HFF-Myc (cell line): ENCODE results near the gene C12orf75.
"Not testable (repeated sequence)": the region's sequence is repeated elsewhere in the genome, so short reads cannot be mapped to it uniquely, and the experiment has no call there.

Experiments used
- DNase-seq: peaks from one replicate; pipeline ENCODE4 v3.0.0-alpha.2; 2011; ENCODE audit warnings: low read depth; ENCODE audit errors: extremely low read depth
- H3K4me3 ChIP-seq: replicated peaks from 2 replicates; pipeline ENCODE4 v1.5.1; 2011; ENCODE audit warnings: low read depth, mild to moderate bottlenecking, control low read depth, low read length
- TF ChIP-seq, protein P1 (sequence below): IDR thresholded peaks from 2 replicates; pipeline ENCODE4 v1.5.1; 2012; ENCODE audit warnings: mild to moderate bottlenecking, low read depth, low read length, control low read depth; ENCODE audit errors: missing control alignments

Gene C12orf75

DNA sequence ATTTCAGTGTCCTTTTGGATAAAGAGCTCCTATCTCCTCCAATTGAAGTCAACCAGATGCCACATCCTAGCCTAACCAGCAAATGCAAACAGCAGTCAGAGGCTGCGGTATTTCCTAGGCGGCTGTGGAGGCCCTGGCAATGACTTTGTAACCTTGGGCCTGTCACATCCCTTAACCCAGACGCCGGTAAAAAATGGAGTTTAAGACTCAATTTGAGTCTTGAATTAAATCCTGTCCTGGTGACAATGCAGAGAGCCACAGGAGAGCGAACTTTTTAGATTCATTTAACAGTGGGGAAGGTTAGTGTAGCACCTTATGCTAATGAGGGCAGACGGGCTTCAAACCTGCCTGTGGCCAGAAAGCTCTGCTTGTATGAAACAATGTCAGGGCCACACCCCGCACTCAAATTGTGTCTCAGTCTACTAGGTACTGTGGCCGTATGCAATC is 1.3 kb downstream of the C12orf75 start:
- peak overlapping the region; percentile 81 for H3K4me3 ChIP-seq
- TF ChIP-seq, protein P1, sequence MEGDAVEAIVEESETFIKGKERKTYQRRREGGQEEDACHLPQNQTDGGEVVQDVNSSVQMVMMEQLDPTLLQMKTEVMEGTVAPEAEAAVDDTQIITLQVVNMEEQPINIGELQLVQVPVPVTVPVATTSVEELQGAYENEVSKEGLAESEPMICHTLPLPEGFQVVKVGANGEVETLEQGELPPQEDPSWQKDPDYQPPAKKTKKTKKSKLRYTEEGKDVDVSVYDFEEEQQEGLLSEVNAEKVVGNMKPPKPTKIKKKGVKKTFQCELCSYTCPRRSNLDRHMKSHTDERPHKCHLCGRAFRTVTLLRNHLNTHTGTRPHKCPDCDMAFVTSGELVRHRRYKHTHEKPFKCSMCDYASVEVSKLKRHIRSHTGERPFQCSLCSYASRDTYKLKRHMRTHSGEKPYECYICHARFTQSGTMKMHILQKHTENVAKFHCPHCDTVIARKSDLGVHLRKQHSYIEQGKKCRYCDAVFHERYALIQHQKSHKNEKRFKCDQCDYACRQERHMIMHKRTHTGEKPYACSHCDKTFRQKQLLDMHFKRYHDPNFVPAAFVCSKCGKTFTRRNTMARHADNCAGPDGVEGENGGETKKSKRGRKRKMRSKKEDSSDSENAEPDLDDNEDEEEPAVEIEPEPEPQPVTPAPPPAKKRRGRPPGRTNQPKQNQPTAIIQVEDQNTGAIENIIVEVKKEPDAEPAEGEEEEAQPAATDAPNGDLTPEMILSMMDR, result no peak
- DNase-seq, result no peak

DNA sequence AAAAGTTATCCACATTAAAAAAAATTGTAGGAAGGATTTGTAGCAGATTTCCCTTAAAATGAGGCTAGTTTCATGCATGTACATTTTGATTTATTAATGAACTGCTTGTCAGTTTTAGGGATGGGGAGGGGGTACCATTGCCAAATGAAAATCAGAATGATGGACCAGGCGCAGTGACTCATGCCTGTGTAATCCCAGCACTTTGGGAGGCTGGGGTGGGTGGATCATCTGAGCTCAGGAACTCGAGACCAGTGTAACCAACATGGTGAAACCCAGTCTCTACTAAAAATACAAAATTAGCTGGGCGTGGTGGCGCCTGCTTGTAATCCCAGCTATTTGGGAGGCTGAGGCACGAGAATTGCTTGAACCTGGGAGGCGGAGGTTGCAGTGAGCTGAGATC is 1.8 kb downstream of the C12orf75 start:
- H3K4me3 ChIP-seq, result peak overlapping the region; percentile 81
- DNase-seq, result not testable (repeated sequence)

DNA sequence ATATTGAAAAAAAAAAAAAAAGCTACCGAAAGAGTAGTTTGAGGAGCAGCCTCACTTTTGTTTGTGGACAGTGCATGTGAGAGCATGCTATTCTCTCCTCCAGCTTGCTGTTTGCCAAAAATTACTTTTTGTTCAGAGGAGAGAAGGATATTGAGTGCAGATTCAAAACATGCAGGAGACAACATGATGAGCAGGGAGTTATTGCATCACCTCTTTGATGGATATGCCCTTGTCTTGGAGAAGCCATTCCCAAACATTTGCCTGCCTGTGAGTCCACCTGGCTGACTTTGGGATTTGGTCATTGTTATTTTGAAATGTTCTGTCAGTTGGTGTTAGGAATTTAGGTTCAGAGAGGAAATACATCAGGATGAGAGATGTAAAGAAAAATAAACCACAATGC is 2.4 kb downstream of the C12orf75 start:
- no peak for DNase-seq
- peak overlapping the region; percentile 81 for H3K4me3 ChIP-seq
- TF ChIP-seq, protein P1, result no peak

DNA sequence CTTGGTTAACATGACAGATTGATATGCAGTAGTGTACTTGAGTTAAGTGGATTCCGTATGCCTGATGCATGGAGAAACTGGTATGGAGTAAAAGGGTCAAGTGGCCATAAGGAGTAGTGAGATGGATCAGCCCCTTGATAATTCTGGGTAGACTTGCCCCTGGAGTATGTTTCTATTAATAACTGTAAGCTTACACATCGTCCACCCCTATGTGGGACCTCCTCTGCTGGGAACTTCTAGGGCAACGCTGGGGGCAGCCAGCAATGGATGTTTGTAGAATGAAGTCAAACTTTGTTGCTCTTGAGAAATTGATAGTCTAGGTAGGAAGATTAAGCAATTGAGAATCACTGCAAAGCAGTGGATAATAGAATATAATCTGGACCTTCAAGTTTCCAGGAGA is 3.5 kb downstream of the C12orf75 start:
- TF ChIP-seq, protein P1, result no peak
- DNase-seq, result no peak
- H3K4me3 ChIP-seq, result peak overlapping the region; percentile 81

DNA sequence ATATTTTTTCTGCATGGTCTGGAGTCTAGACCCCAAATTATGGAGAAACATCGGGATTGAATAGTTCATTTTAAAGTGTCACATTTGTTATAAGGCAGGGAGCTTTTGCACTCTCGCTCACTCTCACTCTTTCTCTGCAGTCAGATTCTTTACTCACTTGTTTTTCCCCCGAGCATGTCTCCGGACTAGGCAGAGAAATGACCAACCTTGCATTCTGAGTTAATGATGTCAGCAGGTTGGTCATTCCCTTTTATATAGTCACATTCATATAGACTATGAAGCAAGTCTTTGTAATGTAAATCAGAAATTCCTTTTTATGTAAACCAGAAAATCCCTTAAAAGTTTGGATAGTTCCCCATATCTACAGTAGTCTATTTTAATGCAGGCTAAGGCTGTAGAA is 4.1 kb downstream of the C12orf75 start:
- TF ChIP-seq, protein P1, result no peak
- DNase-seq, result no peak
- peak overlapping the region; percentile 81 for H3K4me3 ChIP-seq

DNA sequence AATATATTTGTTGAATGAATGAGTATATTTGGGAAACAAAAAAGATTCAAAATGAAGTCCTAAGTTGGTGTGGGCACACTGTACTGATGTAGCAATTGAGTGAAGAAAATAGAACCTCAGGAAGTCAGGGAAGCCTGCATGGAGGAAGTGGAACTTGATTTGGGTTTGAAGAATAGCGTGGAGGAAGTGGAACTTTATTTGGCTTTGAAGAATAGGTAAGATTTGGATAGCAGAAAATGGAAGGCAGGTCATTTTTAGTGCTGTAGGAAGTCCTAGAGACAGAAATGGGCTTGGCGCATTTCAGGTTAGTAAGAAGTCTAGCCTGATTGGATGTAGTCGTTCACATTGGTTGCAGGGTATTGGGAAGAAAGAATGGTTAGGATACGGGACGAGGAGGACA is 5.4 kb downstream of the C12orf75 start:
- no peak for DNase-seq
- no peak overlapping the region for H3K4me3 ChIP-seq
- TF ChIP-seq, protein P1, result no peak

DNA sequence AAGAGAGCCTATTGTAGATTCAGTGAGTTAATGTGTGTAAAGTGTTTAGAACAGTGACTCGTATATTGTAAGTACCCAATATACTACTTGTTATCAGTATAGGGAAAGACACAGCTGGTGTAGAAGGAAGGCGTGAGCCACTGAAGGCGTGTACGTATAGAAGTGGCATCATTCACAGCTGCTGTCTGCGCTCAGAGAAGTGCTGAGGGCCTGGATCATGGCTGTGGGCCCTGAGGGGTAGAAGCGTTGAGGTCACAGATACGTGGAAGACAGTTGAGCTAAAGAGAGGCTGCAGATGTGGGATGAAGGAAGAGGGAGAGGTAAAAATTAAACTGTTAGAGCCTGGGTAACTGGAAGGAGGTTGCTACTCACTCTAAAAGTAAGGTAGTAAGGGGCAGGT is 5.9 kb downstream of the C12orf75 start:
- TF ChIP-seq, protein P1, result no peak
- no peak overlapping the region for H3K4me3 ChIP-seq
- no peak for DNase-seq
